Measurements from ENCODE around the gene TOM1L2. TPM values are rescaled to one million over a fixed set of nuclear protein-coding genes. Genes with fewer than 3 reads are reported as not detected.
"Not testable (repeated sequence)": the region's sequence is repeated elsewhere in the genome, so short reads cannot be mapped to it uniquely, and the experiment has no call there.

Gene TOM1L2
- total RNA-seq, 1 donor, result 34.1 TPM

- no peak for TF ChIP-seq CTCF (IDR thresholded peaks at IDR 0.05; ENCODE audit: insufficient read depth, low read depth, low read length)
- no peak for DNase-seq (ENCODE audit: low read depth)
- H3K4me3 ChIP-seq (ENCODE audit: low read depth, low read length), result no peak overlapping the region
These were observed 27.3 kb upstream of the TOM1L2 start for GRCh38 chr17:17999364-18000029.

GRCh38 chr17:17998934-17999333 is 26.7 kb upstream of the TOM1L2 start:
- no peak overlapping the region for H3K4me3 ChIP-seq (ENCODE audit: low read depth, low read length)
- DNase-seq (ENCODE audit: low read depth), result no peak
- TF ChIP-seq CTCF (IDR thresholded peaks at IDR 0.05; ENCODE audit: insufficient read depth, low read depth, low read length), result no peak

GRCh38 chr17:17995887-17996286 is 23.7 kb upstream of the TOM1L2 start:
- not testable (repeated sequence) for H3K4me3 ChIP-seq (ENCODE audit: low read depth, low read length); DNase-seq (ENCODE audit: low read depth)

- TF ChIP-seq CTCF (IDR thresholded peaks at IDR 0.05; ENCODE audit: insufficient read depth, low read depth, low read length), result peak; percentile 32
- DNase-seq (ENCODE audit: low read depth), result peak; percentile 28
- H3K4me3 ChIP-seq (ENCODE audit: low read depth, low read length), result no peak overlapping the region
These were observed 22.3 kb upstream of the TOM1L2 start for GRCh38 chr17:17994271-17995069.

GRCh38 chr17:17993852-17994251 is 21.7 kb upstream of the TOM1L2 start:
- H3K4me3 ChIP-seq (ENCODE audit: low read depth, low read length), result no peak overlapping the region
- no peak for DNase-seq (ENCODE audit: low read depth)
- TF ChIP-seq CTCF (IDR thresholded peaks at IDR 0.05; ENCODE audit: insufficient read depth, low read depth, low read length), result no peak

GRCh38 chr17:17993366-17993765 is 21.2 kb upstream of the TOM1L2 start:
- no peak for TF ChIP-seq CTCF (IDR thresholded peaks at IDR 0.05; ENCODE audit: insufficient read depth, low read depth, low read length)
- DNase-seq (ENCODE audit: low read depth), result no peak
- H3K4me3 ChIP-seq (ENCODE audit: low read depth, low read length), result no peak overlapping the region

- DNase-seq (ENCODE audit: low read depth), result no peak
- no peak overlapping the region for H3K4me3 ChIP-seq (ENCODE audit: low read depth, low read length)
- TF ChIP-seq CTCF (IDR thresholded peaks at IDR 0.05; ENCODE audit: insufficient read depth, low read depth, low read length), result no peak
These were observed 18.1 kb upstream of the TOM1L2 start for GRCh38 chr17:17990282-17990681.
